ENCODE measurements around the gene APBA2.

- no peak for TF ChIP-seq EZH2phosphoT487 (IDR thresholded peaks at IDR 0.05; ENCODE audit: borderline replicate concordance)
- TF ChIP-seq CTCF (conservative IDR thresholded peaks at IDR 0.05; ENCODE audit: low read length) = no peak
Measured at GRCh38 chr15:29102911-29103823, 217.4 kb downstream of the APBA2 start.
